H1 (cell line): ENCODE measurements around the gene FUT4. TPM values are rescaled to one million over a fixed set of nuclear protein-coding genes. Genes with fewer than 3 reads are reported as not detected.

Experiments
- CTCF ChIA-PET: fragments of 300-600 bp; sonication (Branson Sonifier 250); formaldehyde crosslinking; loops from one replicate; lab custom pipeline; 2021; ENCODE audit not compliant: partially characterized antibody; lab: Charles Lee
- POLR2A ChIA-PET: fragments of 300-600 bp; sonication (Branson Sonifier 250); formaldehyde crosslinking; loops from one replicate; lab custom pipeline; 2021; ENCODE audit warnings: inconsistent platforms; ENCODE audit not compliant: partially characterized antibody; lab: Charles Lee
- DNase-seq, 2 experiments: peaks; one replicate each; pipeline versions ENCODE4 v3.0.0 to v3.0.0-alpha.2; 2010 to 2022; ENCODE audit warnings: low spot score in 2 of 2, low read depth in 1 of 2, mixed read lengths in 1 of 2
- FAIRE-seq: peaks from 2 replicates; lab custom pipeline; 2011; peaks lifted over from hg19 to GRCh38; lab: Jason Lieb, UNC
- H2AFZ ChIP-seq: 2 replicates; pipeline ENCODE4 v1.8.1; 2012; ENCODE audit warnings: low read length, inconsistent platforms
- H2AK5ac ChIP-seq: 2 replicates; pipeline ENCODE4 v1.6.1; 2013; ENCODE audit warnings: low read depth, low read length
- H2BK120ac ChIP-seq: replicated peaks from 2 replicates; pipeline ENCODE3; 2013; ENCODE audit warnings: low read depth, low read length, inconsistent platforms
- H2BK12ac ChIP-seq: 2 replicates; pipeline ENCODE4 v1.6.1; 2013; ENCODE audit warnings: low read depth, low read length
- H2BK15ac ChIP-seq: 2 replicates; pipeline ENCODE4 v1.6.1; 2013; ENCODE audit warnings: low read length
- H2BK20ac ChIP-seq: 2 replicates; pipeline ENCODE4 v1.6.1; 2013; ENCODE audit warnings: low read length
- H2BK5ac ChIP-seq: 2 replicates; pipeline ENCODE4 v1.6.1; 2013; ENCODE audit warnings: low read depth, low read length
- H3K14ac ChIP-seq: 2 replicates; pipeline ENCODE4 v1.6.1; 2013; ENCODE audit warnings: inconsistent platforms; ENCODE audit not compliant: insufficient read length
- H3K18ac ChIP-seq: 2 replicates; pipeline ENCODE4 v1.6.1; 2013; ENCODE audit warnings: low read length; ENCODE audit errors: extremely low read depth
- H3K23ac ChIP-seq: 2 replicates; pipeline ENCODE4 v1.6.1; 2013; ENCODE audit warnings: inconsistent platforms; ENCODE audit not compliant: insufficient read length
- H3K23me2 ChIP-seq: 2 replicates; pipeline ENCODE4 v1.6.1; 2013; ENCODE audit warnings: low read depth, low read length
- H3K27ac ChIP-seq: 2 replicates; pipeline ENCODE4 v1.6.1; 2011; ENCODE audit warnings: low read depth, low read length, inconsistent platforms
- H3K27me3 ChIP-seq, 4 experiments: replicated peaks in 1 of 4; 1 replicate in 1 of 4; 2 replicates in 3 of 4; pipeline versions ENCODE4 v1.6.1 to v1.8.1; 2011 to 2013; ENCODE audit warnings: low read length in 3 of 4, mild to moderate bottlenecking in 3 of 4, inconsistent platforms in 2 of 4, mixed read lengths in 2 of 4, moderate library complexity in 1 of 4; ENCODE audit not compliant: control insufficient read depth in 3 of 4, insufficient read depth in 3 of 4; ENCODE audit errors: extremely low read depth in 1 of 4
- H3K36me3 ChIP-seq, 4 experiments: 2 replicates each; pipeline versions ENCODE4 v1.6.1 to v1.8.1; 2011 to 2013; ENCODE audit warnings: mild to moderate bottlenecking in 4 of 4, low read length in 3 of 4, moderate library complexity in 2 of 4, control low read depth in 1 of 4, inconsistent platforms in 1 of 4; ENCODE audit not compliant: insufficient read depth in 4 of 4, control insufficient read depth in 2 of 4
- H3K4ac ChIP-seq: replicated peaks from 2 replicates; pipeline ENCODE3; 2013; ENCODE audit warnings: low read length, low read depth, mixed read lengths, inconsistent platforms; ENCODE audit not compliant: insufficient read length
- H3K4me1 ChIP-seq, 4 experiments: replicated peaks in 1 of 4; 1 replicate in 1 of 4; 2 replicates in 3 of 4; pipeline versions ENCODE4 v1.6.1 to v1.8.1; 2011 to 2013; ENCODE audit warnings: low read length in 3 of 4, inconsistent platforms in 2 of 4, mixed read lengths in 1 of 4; ENCODE audit not compliant: insufficient read depth in 4 of 4, control insufficient read depth in 3 of 4
- H3K4me2 ChIP-seq, 2 experiments: 2 replicates each; pipeline versions ENCODE4 v1.6.1 to v1.8.1; 2011 to 2013; ENCODE audit warnings: low read depth in 2 of 2, low read length in 2 of 2, control low read depth in 1 of 2, inconsistent platforms in 1 of 2, mild to moderate bottlenecking in 1 of 2; ENCODE audit not compliant: insufficient read depth in 1 of 2
- H3K4me3 ChIP-seq, 4 experiments: fragments of 200-600, 300-600 bp in 1 of 4; sonication (generic), shearing (Covaris generic), sonication (Bioruptor Twin) in 1 of 4; 2 replicates each; pipeline versions ENCODE4 v1.5.1 to v1.8.1; 2011 to 2016; ENCODE audit warnings: low read length in 4 of 4, low read depth in 3 of 4, control low read depth in 2 of 4, inconsistent platforms in 2 of 4, mild to moderate bottlenecking in 2 of 4, mixed read lengths in 1 of 4, moderate library complexity in 1 of 4; ENCODE audit not compliant: insufficient read depth in 2 of 4; ENCODE audit errors: extremely low read depth in 1 of 4
- H3K56ac ChIP-seq: replicated peaks from 2 replicates; pipeline ENCODE3; 2013; ENCODE audit warnings: low read depth, mild to moderate bottlenecking, mixed read lengths, low read length, inconsistent platforms; ENCODE audit not compliant: insufficient read length
- H3K79me1 ChIP-seq: 2 replicates; pipeline ENCODE4 v1.6.1; 2013; ENCODE audit warnings: low read depth, low read length, control low read depth
- H3K79me2 ChIP-seq, 2 experiments: 2 replicates each; pipeline versions ENCODE4 v1.6.1 to v1.8.1; 2012 to 2013; ENCODE audit warnings: low read length in 2 of 2, mild to moderate bottlenecking in 2 of 2, inconsistent platforms in 1 of 2; ENCODE audit not compliant: insufficient read depth in 2 of 2, control insufficient read depth in 1 of 2
- H3K9ac ChIP-seq, 4 experiments: replicated peaks in 1 of 4; 1 replicate in 1 of 4; 2 replicates in 3 of 4; pipeline versions ENCODE4 v1.6.1 to v1.8.1; 2011 to 2013; ENCODE audit warnings: low read depth in 3 of 4, low read length in 3 of 4, control low read depth in 2 of 4, mild to moderate bottlenecking in 2 of 4, moderate library complexity in 2 of 4, inconsistent platforms in 1 of 4; ENCODE audit errors: extremely low read depth in 1 of 4
- H3K9me3 ChIP-seq, 2 experiments: 2 replicates each; pipeline versions ENCODE4 v1.6.1 to v1.8.1; 2012 to 2013; ENCODE audit warnings: mild to moderate bottlenecking in 2 of 2, moderate library complexity in 2 of 2, control low read depth in 1 of 2, inconsistent platforms in 1 of 2, low read depth in 1 of 2, low read length in 1 of 2, mixed read lengths in 1 of 2; ENCODE audit not compliant: insufficient read depth in 2 of 2
- H4K20me1 ChIP-seq, 2 experiments: replicated peaks in 1 of 2; 2 replicates each; pipeline versions ENCODE3 to v1.8.1; 2011 to 2013; ENCODE audit warnings: inconsistent platforms in 2 of 2, low read length in 2 of 2, mild to moderate bottlenecking in 1 of 2; ENCODE audit not compliant: insufficient read depth in 2 of 2, control insufficient read depth in 1 of 2
- H4K5ac ChIP-seq: 2 replicates; pipeline ENCODE4 v1.6.1; 2013; ENCODE audit warnings: low read length, low read depth, mixed read lengths, inconsistent platforms; ENCODE audit not compliant: insufficient read length
- H4K8ac ChIP-seq: 2 replicates; pipeline ENCODE4 v1.8.0; 2013; ENCODE audit warnings: mild to moderate bottlenecking, moderate library complexity, low read length, inconsistent platforms; ENCODE audit not compliant: insufficient read depth; ENCODE audit errors: extremely low read depth
- H4K91ac ChIP-seq: replicated peaks from 2 replicates; pipeline ENCODE3; 2013; ENCODE audit warnings: low read length, mixed read lengths, inconsistent platforms; ENCODE audit not compliant: insufficient read length
- BCL11A ChIP-seq, 2 experiments: IDR thresholded peaks; one replicate each; pipeline ENCODE4 v1.6.1; 2011; ENCODE audit warnings: low read depth in 2 of 2, low read length in 2 of 2, mild to moderate bottlenecking in 2 of 2
- EGR1 ChIP-seq: IDR thresholded peaks from 2 replicates; pipeline ENCODE4 v1.6.1; 2011; ENCODE audit warnings: low read depth, low read length, borderline replicate concordance
- SAP30 ChIP-seq: fragments of 300-600 bp; sonication (generic); IDR thresholded peaks from 2 replicates; pipeline ENCODE4 v1.7.1; 2012; ENCODE audit warnings: low read length, moderate library complexity, mild to moderate bottlenecking, inconsistent platforms; ENCODE audit not compliant: insufficient read depth, insufficient replicate concordance
- WGBS, 2 experiments: shearing (Covaris generic) in 1 of 2; methylation state at CpG; one replicate each; pipeline versions ENCODE4 v1.1.6 to v1.1.7; 2013 to 2015; ENCODE audit warnings: low lambda C conversion rate in 2 of 2, mixed read lengths in 2 of 2, inconsistent platforms in 1 of 2, low coverage in 1 of 2, missing lambda C conversion rate in 1 of 2; ENCODE audit not compliant: insufficient replicate concordance in 2 of 2, insufficient coverage in 1 of 2, insufficient read length in 1 of 2; ENCODE audit errors: extremely low coverage in 1 of 2, missing lambda C conversion rate in 1 of 2; 5-methylcytosine and 5-hydroxymethylcytosine counted together
- polyA plus RNA-seq, 7 experiments: library from polyadenylated mRNA; depleted of rRNA in 3 of 7; stranded (reverse) in 5 of 7; unstranded in 2 of 7; fragments of >200 nt in 5 of 7; fragments of 200-250 nt in 2 of 7; gene quantifications; 1 replicate in 5 of 7; 2 replicates in 1 of 7; 4 replicates in 1 of 7; pipeline versions ENCODE4 v1.2.1 to v1.2.3, GENCODE V29; 2011 to 2013; ENCODE audit warnings: missing spikeins in 2 of 7, mixed read lengths in 2 of 7
- total RNA-seq: library from RNA; stranded (reverse); fragmentation: NEBNext Ultra II Directional; extraction: Animal tissue kit (Norgen Biotek cat#: 25700); gene quantifications from 2 replicates; pipeline ENCODE4 v1.2.1, GENCODE V29; 2021

Gene FUT4
- total and polyA plus RNA-seq, 2 of the 8 experiments (the other 6 are each of a cell fraction or from before 2014, with no cell fraction given): 2.6 to 8.0 TPM

DNA sequence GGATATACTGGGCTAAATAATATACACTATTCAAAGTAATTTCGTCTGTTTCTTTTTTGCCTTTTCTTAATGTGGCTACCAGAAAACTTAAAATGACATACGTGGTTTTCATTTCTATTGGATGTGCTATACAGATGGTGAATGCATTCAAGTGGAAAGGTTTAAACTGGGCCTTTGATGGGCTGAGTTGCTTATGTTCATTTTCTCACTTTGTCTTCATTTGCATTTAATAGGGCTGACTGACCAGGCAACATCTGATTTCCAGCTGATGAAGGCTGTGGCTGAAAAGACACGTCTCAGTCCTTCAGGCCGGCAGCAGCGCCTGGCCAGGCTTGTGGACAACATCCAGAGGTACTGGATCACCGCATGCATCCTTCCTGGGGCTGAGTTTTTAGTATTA, 51.4 kb downstream of the FUT4 start:
- no peak overlapping the region for H4K8ac ChIP-seq
- H3K27ac ChIP-seq: no peak overlapping the region
- H4K5ac ChIP-seq: no peak overlapping the region
- no peaks in the 10 kb centered on the region for H3K4me1 ChIP-seq
- no peak overlapping the region for H3K4me2 ChIP-seq
- no peak overlapping the region for H4K91ac ChIP-seq
- no peak overlapping the region for H3K4me3 ChIP-seq
- no peak overlapping the region for H3K23ac ChIP-seq
- H3K79me2 ChIP-seq: no peaks in the 10 kb centered on the region
- no peak overlapping the region for H3K4ac ChIP-seq
- no peak for FAIRE-seq
- no peak overlapping the region for H2BK5ac ChIP-seq
- H3K56ac ChIP-seq: no peak overlapping the region
- H3K23me2 ChIP-seq: no peaks in the 10 kb centered on the region
- POLR2A ChIA-PET: no interaction called here
- H3K9ac ChIP-seq: no peak overlapping the region
- H3K9me3 ChIP-seq: no peaks in the 10 kb centered on the region
- no peak for TF ChIP-seq SAP30
- no peak for TF ChIP-seq EGR1
- TF ChIP-seq BCL11A (IDR thresholded peaks at IDR 0.05; ENCODE audit: low read depth in 2 of 2, low read length in 2 of 2): no peak
- TF ChIP-seq, all 59 proteins: peak for 0
- Histone ChIP-seq H2BK120ac (no peak overlapping the region), H4K20me1 (no peaks in the 10 kb centered on the region), H2BK12ac (no peak overlapping the region), H3K18ac (no peak overlapping the region), H2BK15ac (no peak overlapping the region), H2AFZ (no peak overlapping the region), H2AK5ac (no peak overlapping the region), H3K14ac (no peak overlapping the region), H3K27me3 (no peaks in the 10 kb centered on the region), H3K79me1 (no peaks in the 10 kb centered on the region), H2BK20ac (no peak overlapping the region), H3K36me3 (no peaks in the 10 kb centered on the region)
- WGBS, 2 experiments: 92% methylated on average over 6 of the region's 6 CpGs; no CpG with 5 or more reads in 1 of the 2 experiments
- no peak for DNase-seq
- CTCF ChIA-PET: interaction anchor here (0.7 to 3.1 kb wide), 4 partner anchors 28 to 75 kb away, joined by 3 to 17 read pairs (median 3); no protein-coding TSS in a partner anchor
